Upper lobe of right lung (tissue), 1 donor: ENCODE measurements around the gene PTPN23. TPM values are rescaled to one million over a fixed set of nuclear protein-coding genes. Genes with fewer than 3 reads are reported as not detected.

Source experiments
- ATAC-seq: fragments of 200-7000 bp; cut with Tn5 transposase; one replicate; pipeline ENCODE4 v1.9.1; 2020; ENCODE audit warnings: mild to moderate bottlenecking, moderate library complexity
- DNase-seq: peaks from one replicate; pipeline ENCODE4 v3.0.0-alpha.2; 2020
- H3K27ac ChIP-seq: fragments of 200-600 bp; one replicate; pipeline ENCODE4 v1.8.0; 2022
- H3K27me3 ChIP-seq: fragments of 200-600 bp; one replicate; pipeline ENCODE4 v1.8.0; 2022; ENCODE audit warnings: mild to moderate bottlenecking
- H3K36me3 ChIP-seq: fragments of 200-600 bp; one replicate; pipeline ENCODE4 v1.8.0; 2022
- H3K4me1 ChIP-seq: fragments of 200-600 bp; one replicate; pipeline ENCODE4 v1.8.0; 2022
- H3K4me3 ChIP-seq: fragments of 200-600 bp; one replicate; pipeline ENCODE4 v1.8.0; 2022; ENCODE audit warnings: mild to moderate bottlenecking
- H3K9me3 ChIP-seq: fragments of 200-600 bp; one replicate; pipeline ENCODE4 v1.8.0; 2022
- intact Hi-C: fragments of 100-400 bp; cut with DNase I; formaldehyde crosslinking; loops from one replicate; pipeline ENCODE4 v1.11.0; 2022
- total RNA-seq: library from RNA; stranded (reverse); fragmentation: NEBNext Ultra II Directional; extraction: Animal tissue kit (Norgen Biotek cat#: 25700); gene quantifications from one replicate; pipeline ENCODE4 v1.2.1, GENCODE V29; 2021
- TF ChIP-seq, protein P1 (sequence below): fragments of 200-600 bp; IDR thresholded peaks from one replicate; pipeline ENCODE4 v1.8.0; 2022; ENCODE audit warnings: antibody characterized with exemption
- donor health status: DM: no; HTN: yes; CAD: no; lungs with severe emphysema.

Gene PTPN23
- total RNA-seq, 1 donor from 2014 or later = 56.2 TPM

DNA sequence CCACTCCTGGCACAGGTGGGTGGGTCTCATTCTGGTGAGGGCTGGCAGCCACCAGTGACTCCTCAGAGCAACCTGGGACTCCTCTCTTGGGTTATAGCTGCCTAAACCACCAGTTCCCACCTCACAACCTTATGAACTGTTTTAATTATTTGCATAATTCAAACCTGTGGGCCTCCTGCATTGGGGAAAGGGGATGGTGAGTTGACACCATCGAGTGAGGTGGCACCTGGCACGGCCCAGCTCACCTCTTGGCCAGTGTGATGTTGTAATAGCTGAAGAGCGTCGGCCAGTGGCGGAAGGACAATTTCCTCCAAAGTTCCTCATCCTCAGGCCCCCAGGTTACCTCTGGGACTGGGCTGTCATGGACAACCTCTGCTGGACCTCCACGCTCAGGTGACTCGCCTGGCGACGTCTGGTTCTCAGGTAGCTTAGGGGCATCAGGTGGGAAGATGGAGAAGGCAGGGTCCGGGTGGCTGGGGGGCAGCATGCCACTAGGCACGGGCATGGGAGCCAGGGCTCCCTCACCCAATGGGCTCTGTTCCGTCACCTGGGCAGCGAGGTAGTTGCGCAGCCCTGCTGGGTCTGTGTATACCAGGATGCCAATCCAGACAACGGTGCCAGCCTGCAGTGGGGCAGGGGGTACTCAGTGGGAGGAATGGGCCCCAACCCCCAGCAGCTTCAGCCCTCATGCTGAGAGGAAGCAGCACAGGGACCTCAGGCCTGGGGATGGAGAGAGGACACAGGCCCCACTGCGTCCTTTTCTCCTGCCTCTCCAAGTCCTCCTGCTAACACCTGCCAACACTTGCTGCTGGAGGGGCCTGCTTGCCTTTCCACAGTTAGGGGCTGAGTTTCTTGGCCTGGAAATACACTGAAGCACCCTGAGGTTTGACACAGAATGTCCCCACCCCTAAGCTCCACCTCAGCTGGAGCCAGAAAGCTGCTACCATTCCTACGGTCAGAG, 38.5 kb downstream of the PTPN23 start:
- ATAC-seq (no peak), DNase-seq (no peak)
- intact Hi-C loops = loop anchor here (5.0 kb wide), 1 partner anchor 58 kb away; the partner anchor contains the start of gene SCAP
- TF ChIP-seq, protein P1, sequence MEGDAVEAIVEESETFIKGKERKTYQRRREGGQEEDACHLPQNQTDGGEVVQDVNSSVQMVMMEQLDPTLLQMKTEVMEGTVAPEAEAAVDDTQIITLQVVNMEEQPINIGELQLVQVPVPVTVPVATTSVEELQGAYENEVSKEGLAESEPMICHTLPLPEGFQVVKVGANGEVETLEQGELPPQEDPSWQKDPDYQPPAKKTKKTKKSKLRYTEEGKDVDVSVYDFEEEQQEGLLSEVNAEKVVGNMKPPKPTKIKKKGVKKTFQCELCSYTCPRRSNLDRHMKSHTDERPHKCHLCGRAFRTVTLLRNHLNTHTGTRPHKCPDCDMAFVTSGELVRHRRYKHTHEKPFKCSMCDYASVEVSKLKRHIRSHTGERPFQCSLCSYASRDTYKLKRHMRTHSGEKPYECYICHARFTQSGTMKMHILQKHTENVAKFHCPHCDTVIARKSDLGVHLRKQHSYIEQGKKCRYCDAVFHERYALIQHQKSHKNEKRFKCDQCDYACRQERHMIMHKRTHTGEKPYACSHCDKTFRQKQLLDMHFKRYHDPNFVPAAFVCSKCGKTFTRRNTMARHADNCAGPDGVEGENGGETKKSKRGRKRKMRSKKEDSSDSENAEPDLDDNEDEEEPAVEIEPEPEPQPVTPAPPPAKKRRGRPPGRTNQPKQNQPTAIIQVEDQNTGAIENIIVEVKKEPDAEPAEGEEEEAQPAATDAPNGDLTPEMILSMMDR = no peak
- no peaks in the 10 kb centered on the region for H3K27me3 ChIP-seq
- H3K36me3 ChIP-seq = peaks cover 52% of the 10 kb centered on the region
- no peaks in the 10 kb centered on the region for H3K9me3 ChIP-seq
- peaks cover 12% of the 10 kb centered on the region for H3K4me1 ChIP-seq
- no peak overlapping the region for H3K27ac ChIP-seq
- no peak overlapping the region for H3K4me3 ChIP-seq

DNA sequence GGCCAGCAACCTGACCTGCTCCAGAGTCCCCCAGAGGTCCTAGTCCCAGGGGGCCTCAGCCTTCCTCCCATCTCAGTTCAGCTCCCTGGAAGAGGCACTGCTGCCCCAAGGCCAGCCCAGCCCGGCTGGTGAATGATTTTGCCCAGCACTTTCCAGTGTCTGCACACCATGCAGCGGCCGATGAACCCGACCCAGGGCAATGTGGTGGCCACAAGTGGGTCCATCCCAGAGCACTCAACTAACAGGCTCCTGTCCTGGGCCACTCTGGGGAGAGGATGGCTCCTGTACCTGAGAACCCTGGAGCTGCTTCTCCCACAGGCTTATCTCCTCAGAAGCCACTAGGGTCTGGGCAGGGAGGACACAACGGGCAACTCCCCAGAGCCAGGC, 39.2 kb downstream of the PTPN23 start:
- intact Hi-C loops = loop anchor here (5.0 kb wide), 1 partner anchor 57 kb away; the partner anchor contains the start of gene SCAP
- H3K4me3 ChIP-seq = no peak overlapping the region
- no peak for DNase-seq
- ATAC-seq = no peak
- H3K9me3 ChIP-seq = no peaks in the 10 kb centered on the region
- H3K27ac ChIP-seq = no peak overlapping the region
- H3K27me3 ChIP-seq = no peaks in the 10 kb centered on the region
- peaks cover 45% of the 10 kb centered on the region for H3K36me3 ChIP-seq
- H3K4me1 ChIP-seq = peaks cover 12% of the 10 kb centered on the region
- TF ChIP-seq, protein P1 = no peak

DNA sequence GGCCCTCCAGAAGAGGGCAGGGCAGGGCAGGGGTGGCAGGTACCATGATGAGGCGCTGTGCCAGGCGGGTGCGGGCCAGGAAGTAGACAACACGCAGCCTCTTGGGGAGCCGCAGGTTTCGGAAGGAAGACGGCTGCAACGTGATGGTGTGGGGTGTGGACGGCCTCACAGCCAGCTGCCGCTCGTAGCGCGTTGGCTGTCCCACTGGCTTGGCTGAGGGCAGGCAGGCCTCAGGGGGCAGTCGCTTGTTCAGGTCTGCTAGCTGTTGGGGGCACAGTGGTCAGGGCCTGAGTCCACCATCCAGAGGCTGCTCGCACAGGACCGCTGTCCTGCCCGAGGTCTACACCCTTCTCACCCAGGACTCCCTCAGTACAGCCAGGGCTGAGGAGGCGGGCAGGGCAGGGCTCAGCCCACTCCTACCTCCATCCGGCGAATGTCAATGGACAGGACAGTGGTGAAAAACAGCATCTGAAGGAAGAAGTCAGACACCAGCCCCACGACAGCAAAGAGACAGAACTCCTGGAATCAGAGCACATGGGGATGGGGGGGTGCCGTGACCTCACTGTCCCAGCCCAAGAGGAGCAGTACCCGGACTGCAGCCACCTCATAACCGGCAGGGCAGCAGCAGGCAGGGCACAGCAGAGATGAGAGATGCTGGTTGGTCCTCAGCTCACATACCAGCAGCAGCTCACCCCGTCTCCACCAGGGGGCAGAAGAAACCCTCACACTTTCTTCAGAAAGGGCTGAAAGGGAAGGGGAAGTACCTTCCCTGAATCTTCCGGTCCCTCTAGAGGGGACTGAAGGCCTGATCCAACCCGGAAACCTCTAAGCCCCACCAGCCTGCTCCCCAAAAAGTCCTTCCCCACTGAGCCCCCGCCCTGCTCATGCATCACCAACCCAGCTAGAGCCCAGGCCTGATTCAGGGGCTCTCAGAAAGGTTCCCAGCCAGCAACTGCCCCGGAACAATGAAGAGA, 40.0 kb downstream of the PTPN23 start:
- peak; percentile 88 for ATAC-seq
- TF ChIP-seq, protein P1 = peak; percentile 90
- Histone ChIP-seq H3K4me3 (no peak overlapping the region), H3K9me3 (no peaks in the 10 kb centered on the region), H3K27ac (peak overlapping the region; percentile 75), H3K36me3 (peaks cover 45% of the 10 kb centered on the region), H3K27me3 (no peaks in the 10 kb centered on the region), H3K4me1 (peaks cover 12% of the 10 kb centered on the region)
- intact Hi-C loops = loop anchor here (5.0 kb wide), 1 partner anchor 57 kb away; the partner anchor contains the start of gene SCAP
- peak; percentile 90 for DNase-seq

DNA sequence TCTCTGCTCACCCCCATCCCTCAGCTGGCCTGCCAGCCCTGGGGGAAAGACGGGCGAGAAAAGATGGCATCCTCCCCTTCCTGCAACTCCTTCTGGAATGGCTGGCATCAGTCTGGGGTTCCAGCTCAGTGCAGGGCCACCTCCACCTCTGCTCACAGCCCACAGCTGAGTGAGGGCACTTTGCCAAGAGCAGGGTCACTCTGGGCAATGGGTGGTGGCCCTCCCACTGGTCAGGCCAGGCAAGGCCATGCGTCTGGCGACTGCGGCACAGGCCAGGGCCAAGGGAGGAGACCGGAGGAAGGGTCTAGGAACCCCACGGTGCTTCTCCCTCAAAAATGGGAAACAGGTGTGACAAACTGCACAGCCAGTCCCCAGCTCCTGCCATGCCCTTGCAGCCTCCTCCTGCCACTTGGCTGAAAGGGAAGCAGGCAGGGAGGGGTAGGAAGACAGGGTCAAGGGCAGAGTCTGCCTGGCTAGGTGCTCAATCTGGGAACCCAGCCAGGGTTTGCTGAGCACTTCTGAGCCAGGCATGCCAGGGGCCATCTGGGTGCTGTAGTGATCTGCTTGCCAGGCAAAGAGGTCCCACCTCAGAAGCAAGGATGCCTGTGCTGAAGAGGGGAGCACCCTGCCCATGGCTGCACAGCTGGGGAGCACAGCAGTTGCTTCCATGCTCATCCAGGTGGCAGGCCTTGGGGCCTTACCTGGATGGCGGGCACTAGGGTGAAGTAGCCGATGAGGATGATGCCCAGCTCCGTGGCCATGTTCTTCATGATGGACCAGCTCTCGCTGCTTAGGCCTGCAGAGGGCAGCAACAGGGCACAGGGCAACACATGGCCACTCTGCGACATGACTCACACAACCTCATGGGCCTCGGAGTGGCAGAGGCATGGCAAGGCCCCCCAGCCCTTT, 41.2 kb downstream of the PTPN23 start:
- peak; percentile 32 for ATAC-seq
- Histone ChIP-seq H3K36me3 (peaks cover 42% of the 10 kb centered on the region), H3K4me3 (no peak overlapping the region), H3K4me1 (peaks cover 12% of the 10 kb centered on the region), H3K27ac (peak overlapping the region; percentile 75), H3K9me3 (no peaks in the 10 kb centered on the region), H3K27me3 (no peaks in the 10 kb centered on the region)
- TF ChIP-seq, protein P1 = peak; percentile 21
- DNase-seq = peak; percentile 67
- intact Hi-C loops = loop anchor here (5.0 kb wide), 1 partner anchor 55 kb away; the partner anchor contains the start of gene SCAP
